ENCODE measurements around the gene COL1A1. TPM values are rescaled to one million over a fixed set of nuclear protein-coding genes. Genes with fewer than 3 reads are reported as not detected.

Gene COL1A1
- total and polyA plus RNA-seq, 2 of the 13 experiments (the other 11 are each of a cell fraction or from before 2014, with no cell fraction given), result 0.05 TPM; not detected in 1

GRCh38 chr17:50177983-50178834 lies 23.2 kb downstream of the COL1A1 start (continued):
- TF ChIP-seq CTCF (CRISPR knock-in tag; IDR thresholded peaks at IDR 0.05) (peak; percentile 96), ZNF780A (CRISPR knock-in tag; IDR thresholded peaks at IDR 0.05) (no peak), MBD4 (IDR thresholded peaks at IDR 0.05; ENCODE audit: borderline replicate concordance, low read length) (no peak), RFX1 (IDR thresholded peaks at IDR 0.05) (no peak), ZFP1 (CRISPR knock-in tag; IDR thresholded peaks at IDR 0.05) (no peak), ZNF350 (CRISPR knock-in tag; IDR thresholded peaks at IDR 0.05; ENCODE audit: borderline replicate concordance, low read depth) (peak; percentile 44; the same call in 1 of the 2 replicates), NCOR1 (IDR thresholded peaks at IDR 0.05; ENCODE audit: borderline replicate concordance, low read length) (no peak), ZNF570 (CRISPR knock-in tag; IDR thresholded peaks at IDR 0.05; ENCODE audit: borderline replicate concordance) (no peak), EED (CRISPR knock-in tag; IDR thresholded peaks at IDR 0.05) (no peak), ZFP91 (CRISPR knock-in tag; IDR thresholded peaks at IDR 0.05; ENCODE audit: borderline replicate concordance) (peak; percentile 81), ZNF558 (CRISPR knock-in tag; IDR thresholded peaks at IDR 0.05; ENCODE audit: borderline replicate concordance) (peak; percentile 50; the same call in 1 of the 2 replicates), SP2 (CRISPR knock-in tag; IDR thresholded peaks at IDR 0.05) (no peak), ZNF891 (CRISPR knock-in tag; IDR thresholded peaks at IDR 0.05) (no peak), ZNF44 (CRISPR knock-in tag; IDR thresholded peaks at IDR 0.05) (no peak), MEIS1 (CRISPR knock-in tag; IDR thresholded peaks at IDR 0.05; ENCODE audit: borderline replicate concordance) (no peak), TFE3 (CRISPR knock-in tag; IDR thresholded peaks at IDR 0.05) (peak; percentile 45), FOXM1 (CRISPR knock-in tag; IDR thresholded peaks at IDR 0.05) (no peak), ZFP36L2 (CRISPR knock-in tag; IDR thresholded peaks at IDR 0.05) (no peak), BCLAF1 (IDR thresholded peaks at IDR 0.05) (no peak), ZNF513 (CRISPR knock-in tag; conservative IDR thresholded peaks at IDR 0.05) (no peak), ZBTB7B (CRISPR knock-in tag; IDR thresholded peaks at IDR 0.05) (peak; percentile 77; the same call in 1 of the 2 replicates)
